ENCODE data around the gene L3MBTL2.

L3MBTL2 gene

GRCh38 chr22:41280854-41281253 lies 75.7 kb downstream of the L3MBTL2 start:
- no peak for DNase-seq
